GM23338 (cell line): Measurements from ENCODE around the gene PARD3. TPM values are rescaled to one million over a fixed set of nuclear protein-coding genes. Genes with fewer than 3 reads are reported as not detected.

ENCODE experiments used
- ATAC-seq: fragments of 200-7000 bp; cut with Tn5 transposase; 3 replicates; pipeline ENCODE4 v1.9.1; 2020
- DNase-seq: peaks from one replicate; pipeline ENCODE4 v3.0.0-alpha.2; 2015; ENCODE audit warnings: low spot score
- H2AFZ ChIP-seq: fragments of 200-600 bp; sonication (generic); 2 replicates; pipeline ENCODE4 v1.8.0; 2016; ENCODE audit warnings: antibody characterized with exemption, mild to moderate bottlenecking, moderate library complexity
- H3F3A ChIP-seq: fragments of 200-600 bp; sonication (generic); replicated peaks from 2 replicates; pipeline ENCODE4 v1.8.0; 2017; ENCODE audit warnings: antibody characterized with exemption, mixed run types, low read depth
- H3K27ac ChIP-seq: fragments of 200-600 bp; sonication (generic); 2 replicates; pipeline ENCODE4 v1.6.1; 2016; ENCODE audit warnings: low read depth
- H3K27me3 ChIP-seq: fragments of 200-600 bp; sonication (generic); 2 replicates; pipeline ENCODE4 v1.8.0; 2016; ENCODE audit warnings: mild to moderate bottlenecking, mixed run types, moderate library complexity; ENCODE audit not compliant: insufficient read depth
- H3K36me3 ChIP-seq: fragments of 200-600 bp; sonication (generic); 2 replicates; pipeline ENCODE4 v1.8.0; 2016; ENCODE audit warnings: mild to moderate bottlenecking; ENCODE audit not compliant: insufficient read depth
- H3K4me1 ChIP-seq: fragments of 200-600 bp; sonication (generic); 2 replicates; pipeline ENCODE4 v1.8.0; 2016; ENCODE audit warnings: mild to moderate bottlenecking, moderate library complexity; ENCODE audit not compliant: insufficient read depth
- H3K4me2 ChIP-seq: fragments of 200-600 bp; sonication (generic); 2 replicates; pipeline ENCODE4 v1.7.1; 2017; ENCODE audit warnings: mixed run types
- H3K4me3 ChIP-seq: fragments of 200-600 bp; sonication (generic); 2 replicates; pipeline ENCODE4 v1.6.1; 2016; ENCODE audit warnings: mixed run types
- H3K79me2 ChIP-seq: fragments of 200-600 bp; sonication (generic); replicated peaks from 2 replicates; pipeline ENCODE4 v1.8.0; 2017; ENCODE audit warnings: mild to moderate bottlenecking; ENCODE audit not compliant: insufficient read depth
- H3K9me2 ChIP-seq: fragments of 200-600 bp; sonication (generic); 2 replicates; pipeline ENCODE4 v1.8.0; 2017; ENCODE audit not compliant: insufficient read depth
- H4K20me1 ChIP-seq: fragments of 200-600 bp; sonication (generic); replicated peaks from 2 replicates; pipeline ENCODE4 v1.8.0; 2017; ENCODE audit warnings: mild to moderate bottlenecking; ENCODE audit not compliant: insufficient read depth
- H3K27ac Mint-ChIP-seq: 2 replicates; pipeline ENCODE4 v1.8.0; 2020; ENCODE audit warnings: inconsistent platforms, mild to moderate bottlenecking, moderate library complexity, mixed read lengths
- H3K27me3 Mint-ChIP-seq: 3 replicates; pipeline ENCODE4 v1.8.0; 2022; ENCODE audit warnings: low read depth, mild to moderate bottlenecking, moderate library complexity, mixed read lengths, inconsistent platforms; ENCODE audit not compliant: insufficient read depth, poor library complexity
- H3K36me3 Mint-ChIP-seq: 3 replicates; pipeline ENCODE4 v1.8.0; 2021; ENCODE audit warnings: low read depth, mild to moderate bottlenecking, inconsistent platforms, moderate library complexity, mixed read lengths
- H3K4me1 Mint-ChIP-seq: 3 replicates; pipeline ENCODE4 v1.8.0; 2020; ENCODE audit warnings: mild to moderate bottlenecking, inconsistent platforms, mixed read lengths
- H3K4me3 Mint-ChIP-seq: 3 replicates; pipeline ENCODE4 v1.8.0; 2021; ENCODE audit warnings: moderate library complexity, mild to moderate bottlenecking, inconsistent platforms, mixed read lengths
- H3K9me3 Mint-ChIP-seq: 3 replicates; pipeline ENCODE4 v1.8.0; 2020; ENCODE audit warnings: moderate library complexity, mild to moderate bottlenecking, inconsistent platforms, mixed read lengths
- CREB1 ChIP-seq: fragments of 250-450 bp; sonication (Bioruptor Pico); IDR thresholded peaks from 2 replicates; pipeline ENCODE4 v1.5.0; 2020; ENCODE audit warnings: low read depth, mild to moderate bottlenecking, moderate library complexity
- CTCF ChIP-seq, 2 experiments: fragments of 200-600 bp in 1 of 2; sonication (generic) in 1 of 2; conservative IDR thresholded peaks; 2 replicates each; pipeline versions ENCODE4 v1.5.1 to v1.6.1; 2016 to 2017; ENCODE audit warnings: antibody characterized with exemption in 2 of 2, low read depth in 2 of 2, mild to moderate bottlenecking in 2 of 2, moderate library complexity in 1 of 2
- ETS1 ChIP-seq: IDR thresholded peaks from 2 replicates; pipeline ENCODE4 v1.6.1; 2016; ENCODE audit warnings: antibody characterized with exemption
- EZH2 ChIP-seq: fragments of 200-600 bp; sonication (generic); IDR thresholded peaks from one replicate; pipeline ENCODE4 v1.8.0; 2017; ENCODE audit warnings: antibody characterized with exemption, mild to moderate bottlenecking, low read depth; ENCODE audit not compliant: unreplicated experiment
- EZH2phosphoT487 ChIP-seq: fragments of 200-600 bp; sonication (generic); IDR thresholded peaks from one replicate; pipeline ENCODE4 v1.8.1; 2018; ENCODE audit warnings: antibody characterized with exemption; ENCODE audit not compliant: unreplicated experiment
- JUNB ChIP-seq: IDR thresholded peaks from one replicate; pipeline ENCODE4 v1.6.1; 2016; ENCODE audit warnings: antibody characterized with exemption; ENCODE audit not compliant: unreplicated experiment
- NANOG ChIP-seq: IDR thresholded peaks from 2 replicates; pipeline ENCODE4 v1.6.1; 2016; ENCODE audit warnings: antibody characterized with exemption, borderline replicate concordance
- POLR2AphosphoS5 ChIP-seq: IDR thresholded peaks from 2 replicates; pipeline ENCODE4 v1.6.1; 2016; ENCODE audit warnings: antibody characterized with exemption, low read depth
- REST ChIP-seq: IDR thresholded peaks from one replicate; pipeline ENCODE4 v1.6.1; 2018; ENCODE audit warnings: antibody characterized with exemption; ENCODE audit not compliant: unreplicated experiment
- STAT1 ChIP-seq: IDR thresholded peaks from one replicate; pipeline ENCODE4 v1.6.1; 2016; ENCODE audit warnings: antibody characterized with exemption; ENCODE audit not compliant: unreplicated experiment
- ZNF114 ChIP-seq: fragments of 250-450 bp; sonication (Bioruptor Pico); IDR thresholded peaks from 2 replicates; pipeline ENCODE4 v1.5.0; 2020; ENCODE audit warnings: mild to moderate bottlenecking, moderate library complexity
- ZNF331 ChIP-seq: fragments of 250-450 bp; sonication (Bioruptor Pico); IDR thresholded peaks from 2 replicates; pipeline ENCODE4 v1.5.0; 2020; ENCODE audit warnings: low read depth, mild to moderate bottlenecking, moderate library complexity
- ZNF462 ChIP-seq: fragments of 250-450 bp; sonication (Bioruptor Pico); IDR thresholded peaks from 2 replicates; pipeline ENCODE4 v1.5.0; 2020; ENCODE audit warnings: mild to moderate bottlenecking, moderate library complexity
- polyA plus RNA-seq: library from polyadenylated mRNA; unstranded; fragments of >200 nt; fragmentation: Nextera tagmentation; extraction: Ambion mirVana; gene quantifications from 2 replicates; pipeline ENCODE4 v1.2.1, GENCODE V29; 2016
- total RNA-seq: library from RNA; depleted of rRNA; stranded (reverse); fragments of >200 nt; shearing (Covaris generic); gene quantifications from 2 replicates; pipeline ENCODE4 v1.2.3, GENCODE V29; 2014

PARD3 gene
- total and polyA plus RNA-seq, 2 experiments from 2014 or later, result 30.2 to 51.4 TPM

GRCh38 chr10:34669079-34669478 is 146.0 kb downstream of the PARD3 start:
- no peaks in the 10 kb centered on the region for H3K9me3 Mint-ChIP-seq
- H3K4me1 Mint-ChIP-seq, result peaks cover 48% of the 10 kb centered on the region
- Histone ChIP-seq H3F3A (no peaks in the 10 kb centered on the region), H3K36me3 (no peaks in the 10 kb centered on the region), H3K4me1 (peaks cover 7% of the 10 kb centered on the region; the same call in 1 of the 2 replicates), H3K9me2 (no peaks in the 10 kb centered on the region), H3K27me3 (no peaks in the 10 kb centered on the region), H3K4me2 (no peak overlapping the region), H3K4me3 (no peak overlapping the region), H3K27ac (no peak overlapping the region), H3K79me2 (peaks cover 73% of the 10 kb centered on the region), H2AFZ (no peak overlapping the region), H4K20me1 (no peaks in the 10 kb centered on the region; the same call in 1 of the 2 replicates)
- DNase-seq (no peak), ATAC-seq (no peak)
- no peak overlapping the region for H3K27ac Mint-ChIP-seq
- H3K4me3 Mint-ChIP-seq, result no peak overlapping the region
- H3K36me3 Mint-ChIP-seq, result no peaks in the 10 kb centered on the region
- TF ChIP-seq ZNF114 (no peak), ZNF462 (CRISPR knock-in tag) (no peak), ZNF331 (CRISPR knock-in tag) (no peak), REST (no peak), CREB1 (CRISPR knock-in tag) (no peak), EZH2phosphoT487 (no peak), NANOG (no peak), JUNB (no peak), ETS1 (no peak), CTCF (conservative IDR thresholded peaks at IDR 0.05; ENCODE audit: low read depth in 2 of 2) (no peak), POLR2AphosphoS5 (no peak), STAT1 (no peak), EZH2 (no peak)
- peaks cover 7% of the 10 kb centered on the region for H3K27me3 Mint-ChIP-seq
